Small intestine (tissue), 7 donors: ENCODE data around the gene MINDY4. TPM values are rescaled to one million over a fixed set of nuclear protein-coding genes. Genes with fewer than 3 reads are reported as not detected.

Source experiments
- DNase-seq, 2 donors: peaks; one replicate each; pipeline versions ENCODE4 v3.0.0 to v3.0.0-alpha.2; 2013
- FAIRE-seq: peaks from 2 replicates; lab custom pipeline; 2012; peaks lifted over from hg19 to GRCh38; lab: Jason Lieb, UNC
- H3K27ac ChIP-seq, 3 donors: one replicate each; pipeline ENCODE4 v1.5.1; 2013; ENCODE audit warnings: low read length in 2 of 3, mild to moderate bottlenecking in 2 of 3, control low read depth in 1 of 3, inconsistent platforms in 1 of 3, low read depth in 1 of 3, moderate library complexity in 1 of 3
- H3K27me3 ChIP-seq, 3 donors: one replicate each; pipeline ENCODE4 v1.6.1; 2013; ENCODE audit warnings: low read length in 3 of 3, inconsistent platforms in 1 of 3; ENCODE audit not compliant: control insufficient read depth in 3 of 3, insufficient read depth in 3 of 3
- H3K36me3 ChIP-seq, 3 donors: one replicate each; pipeline ENCODE4 v1.6.1; 2013; ENCODE audit warnings: low read length in 3 of 3, inconsistent platforms in 1 of 3, low read depth in 1 of 3, mild to moderate bottlenecking in 1 of 3, moderate library complexity in 1 of 3; ENCODE audit not compliant: control insufficient read depth in 3 of 3, insufficient read depth in 2 of 3
- H3K4me1 ChIP-seq, 3 donors: one replicate each; pipeline ENCODE4 v1.6.1; 2013; ENCODE audit warnings: low read length in 2 of 3, inconsistent platforms in 1 of 3, low read depth in 1 of 3, mild to moderate bottlenecking in 1 of 3, moderate library complexity in 1 of 3; ENCODE audit not compliant: control insufficient read depth in 3 of 3, insufficient read depth in 2 of 3
- H3K4me3 ChIP-seq, 3 donors: one replicate each; pipeline ENCODE4 v1.5.1; 2013; ENCODE audit warnings: low read length in 3 of 3, control low read depth in 1 of 3, inconsistent platforms in 1 of 3, low read depth in 1 of 3, mild to moderate bottlenecking in 1 of 3, moderate library complexity in 1 of 3
- H3K9me3 ChIP-seq, 2 donors: one replicate each; pipeline ENCODE4 v1.6.1; 2013; ENCODE audit warnings: low read depth in 1 of 2, low read length in 1 of 2; ENCODE audit not compliant: control insufficient read depth in 2 of 2, insufficient read depth in 1 of 2
- WGBS, 3 donors: extraction: QIAGEN DNeasy Blood & Tissue Kit; methylation state at CpG; one replicate each; pipeline ENCODE4 v1.1.7; 2013; 5-methylcytosine and 5-hydroxymethylcytosine counted together
- polyA plus RNA-seq, 4 donors: library from polyadenylated mRNA; stranded (reverse) in 3 of 4; unstranded in 1 of 4; fragments of 200-250 nt in 3 of 4; fragments of 120-200 nt in 1 of 4; gene quantifications; one replicate each; pipeline versions ENCODE4 v1.2.1 to v1.2.3, GENCODE V29; 2013
- donor health status: healthy with polysubstance abuse.
- donor health status: control.
- donor health status: control.
- donor health status: Bipolar disorder and iron deficiency.
- donor health status: healthy.

MINDY4 gene
- polyA plus RNA-seq, 4 donors = 0.22 to 6.5 (median 1.9) TPM

DNA sequence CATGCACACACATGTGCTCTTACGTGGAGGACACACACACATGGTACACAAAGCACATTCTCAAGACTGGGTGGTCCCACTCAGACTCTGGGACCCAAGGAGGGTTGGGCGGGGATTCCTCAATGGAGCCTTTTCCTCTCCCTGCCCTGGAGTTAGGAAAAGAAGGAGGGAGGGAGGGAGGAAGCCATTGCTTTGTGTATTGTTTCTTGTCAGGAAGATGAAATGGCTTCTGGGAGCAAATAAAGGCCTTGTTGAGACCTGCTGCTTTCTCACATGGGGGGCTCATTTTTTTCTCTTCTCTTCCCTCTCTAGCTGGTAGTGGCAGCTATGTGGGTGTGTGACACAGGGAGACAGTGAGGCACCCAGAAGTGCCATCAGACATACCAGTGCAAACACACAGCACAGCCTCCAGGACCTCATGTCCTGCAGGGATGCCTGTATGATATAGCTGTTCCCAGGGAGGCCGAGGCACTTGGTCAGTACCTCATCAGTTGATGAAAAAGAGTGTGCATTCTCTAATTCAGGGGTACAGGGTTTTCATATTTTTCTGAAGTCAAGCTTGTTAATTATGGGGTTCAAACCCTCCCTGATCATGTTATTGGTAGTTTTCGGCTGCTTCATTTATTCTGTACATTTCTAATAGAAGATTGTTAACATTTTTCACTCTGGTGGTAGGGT, 146.1 kb downstream of the MINDY4 start:
- Histone ChIP-seq H3K4me3 (no peak overlapping the region), H3K36me3 (peaks cover 0 to 40% (median 3%) of the 10 kb centered on the region in 3 donors), H3K9me3 (no peaks in the 10 kb centered on the region), H3K4me1 (peaks cover 0 to 56% (median 4%) of the 10 kb centered on the region in 3 donors), H3K27ac (no peak overlapping the region), H3K27me3 (no peaks in the 10 kb centered on the region)
- FAIRE-seq (no peak), DNase-seq (no peak)
- 64 to 78% (median 67%) methylated on average over 4 of the region's 4 CpGs for WGBS, 3 donors

DNA sequence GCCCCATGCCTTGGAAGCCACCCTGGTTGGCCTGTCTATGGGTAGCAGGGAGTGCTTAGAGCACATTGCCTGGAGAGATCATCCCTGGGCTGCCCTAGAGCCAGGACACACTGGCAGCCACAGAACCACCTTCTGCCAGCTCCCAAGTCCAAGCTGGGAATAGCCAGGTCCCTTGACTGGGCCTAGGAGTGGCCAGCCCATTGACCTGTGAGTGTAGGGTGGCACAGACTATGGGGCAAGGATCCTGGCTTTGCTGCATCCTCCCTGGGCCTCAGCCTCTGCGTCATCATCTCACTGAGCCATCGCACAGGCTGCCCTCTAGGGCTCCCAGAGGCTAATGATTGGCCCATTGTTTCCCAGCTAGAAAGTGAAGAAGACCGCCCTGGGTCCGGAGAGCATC, 147.5 kb downstream of the MINDY4 start:
- Histone ChIP-seq H3K4me3 (no peak overlapping the region), H3K36me3 (peaks cover 0 to 49% (median 3%) of the 10 kb centered on the region in 3 donors), H3K9me3 (no peaks in the 10 kb centered on the region), H3K27me3 (no peaks in the 10 kb centered on the region), H3K27ac (no peak overlapping the region), H3K4me1 (peaks cover 0 to 43% (median 4%) of the 10 kb centered on the region in 3 donors)
- DNase-seq (no peak), FAIRE-seq (no peak)
- WGBS, 3 donors = 63 to 87% (median 79%) methylated on average over 4 of the region's 4 CpGs

- peak overlapping the region in 1 of 3 donors; percentile 5 for H3K27ac ChIP-seq
- DNase-seq (no peak), FAIRE-seq (no peak)
- H3K27me3 ChIP-seq = no peaks in the 10 kb centered on the region
- peaks cover 0 to 29% (median 4%) of the 10 kb centered on the region in 3 donors for H3K4me1 ChIP-seq
- no peaks in the 10 kb centered on the region for H3K9me3 ChIP-seq
- H3K36me3 ChIP-seq = peaks cover 0 to 62% (median 3%) of the 10 kb centered on the region in 3 donors
- 29 to 47% (median 46%) methylated on average over 11 of the region's 11 CpGs for WGBS, 3 donors
- H3K4me3 ChIP-seq = no peak overlapping the region
Measured at GRCh38 chr7:30920021-30920583, 148.9 kb downstream of the MINDY4 start.

- H3K36me3 ChIP-seq = peaks cover 0 to 67% (median 3%) of the 10 kb centered on the region in 3 donors
- DNase-seq = no peak
- H3K27ac ChIP-seq = peak overlapping the region in 1 of 3 donors; percentile 52
- H3K4me3 ChIP-seq = no peak overlapping the region
- 45 to 54% (median 54%) methylated on average over 9 of the region's 9 CpGs for WGBS, 3 donors
- peaks cover 0 to 21% (median 4%) of the 10 kb centered on the region in 3 donors for H3K4me1 ChIP-seq
- no peaks in the 10 kb centered on the region for H3K9me3 ChIP-seq
- H3K27me3 ChIP-seq = no peaks in the 10 kb centered on the region
- no peak for FAIRE-seq
Measured at GRCh38 chr7:30920584-30921539, 149.6 kb downstream of the MINDY4 start.

GRCh38 chr7:30921540-30922401, 150.6 kb downstream of the MINDY4 start:
- 74 to 89% (median 83%) methylated on average over 12 to 19 of the region's 19 CpGs for WGBS, 3 donors
- Histone ChIP-seq H3K36me3 (peaks cover 0 to 69% (median 3%) of the 10 kb centered on the region in 3 donors), H3K4me3 (no peak overlapping the region), H3K4me1 (peaks cover 0 to 12% (median 4%) of the 10 kb centered on the region in 3 donors), H3K27ac (no peak overlapping the region), H3K27me3 (no peaks in the 10 kb centered on the region), H3K9me3 (peaks cover 0 to 2% of the 10 kb centered on the region in 2 donors)
- DNase-seq = no peak
- no peak for FAIRE-seq

- DNase-seq (no peak), FAIRE-seq (no peak)
- peaks cover 0 to 12% (median 4%) of the 10 kb centered on the region in 3 donors for H3K4me1 ChIP-seq
- H3K9me3 ChIP-seq = peaks cover 0 to 7% of the 10 kb centered on the region in 2 donors
- no peak overlapping the region for H3K27ac ChIP-seq
- no peaks in the 10 kb centered on the region for H3K27me3 ChIP-seq
- H3K36me3 ChIP-seq = peaks cover 0 to 74% (median 3%) of the 10 kb centered on the region in 3 donors
- WGBS, 3 donors = 89 to 90% (median 90%) methylated on average over 9 of the region's 9 CpGs
- no peak overlapping the region for H3K4me3 ChIP-seq
Measured at GRCh38 chr7:30922596-30922995, 151.4 kb downstream of the MINDY4 start.

DNA sequence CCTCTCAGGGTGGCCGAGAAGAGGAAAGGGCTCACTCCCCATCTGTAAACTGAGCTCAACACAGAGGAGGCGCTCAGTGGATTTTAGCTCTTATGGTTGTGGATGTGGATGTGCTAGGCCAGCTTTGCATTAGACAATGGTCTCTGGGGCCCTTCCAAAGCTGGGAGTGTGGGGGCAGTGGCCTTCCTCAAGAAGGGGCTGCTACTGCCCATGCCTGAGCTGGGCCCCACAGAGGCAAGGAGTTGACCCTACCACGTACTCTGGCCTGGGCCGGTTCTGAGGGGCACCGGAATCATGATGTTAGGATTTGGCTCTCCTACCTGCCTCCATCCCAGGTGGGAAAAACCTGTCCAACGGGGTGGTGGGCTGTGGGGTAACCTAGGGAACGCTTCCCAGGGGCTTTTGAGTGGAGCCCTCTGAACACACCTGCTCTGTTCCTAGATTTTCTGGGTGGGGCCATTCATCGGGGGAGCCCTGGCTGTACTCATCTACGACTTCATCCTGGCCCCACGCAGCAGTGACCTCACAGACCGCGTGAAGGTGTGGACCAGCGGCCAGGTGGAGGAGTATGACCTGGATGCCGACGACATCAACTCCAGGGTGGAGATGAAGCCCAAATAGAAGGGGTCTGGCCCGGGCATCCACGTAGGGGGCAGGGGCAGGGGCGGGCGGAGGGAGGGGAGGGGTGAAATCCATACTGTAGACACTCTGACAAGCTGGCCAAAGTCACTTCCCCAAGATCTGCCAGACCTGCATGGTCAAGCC, 152.0 kb downstream of the MINDY4 start:
- H3K4me3 ChIP-seq = no peak overlapping the region
- DNase-seq (no peak), FAIRE-seq (no peak)
- peaks cover 0 to 7% of the 10 kb centered on the region in 2 donors for H3K9me3 ChIP-seq
- H3K4me1 ChIP-seq = peaks cover 0 to 12% (median 4%) of the 10 kb centered on the region in 3 donors
- H3K27ac ChIP-seq = no peak overlapping the region
- WGBS, 3 donors = 87 to 91% (median 88%) methylated on average over 18 to 19 of the region's 19 CpGs
- no peaks in the 10 kb centered on the region for H3K27me3 ChIP-seq
- H3K36me3 ChIP-seq = peaks cover 0 to 73% (median 3%) of the 10 kb centered on the region in 3 donors
